Mucosa of descending colon (tissue), 3 donors: Measurements from ENCODE around the gene CPSF4. TPM values are rescaled to one million over a fixed set of nuclear protein-coding genes. Genes with fewer than 3 reads are reported as not detected.

Experiments used
- ATAC-seq: fragments of 200-7000 bp; cut with Tn5 transposase; one replicate; pipeline ENCODE4 v1.9.1; 2020; ENCODE audit warnings: mild to moderate bottlenecking, moderate library complexity
- DNase-seq, 3 donors: peaks; one replicate each; pipeline ENCODE4 v3.0.0-alpha.2; 2020
- H3K36me3 ChIP-seq: fragments of 200-600 bp; one replicate; pipeline ENCODE4 v1.8.0; 2021; ENCODE audit warnings: low read depth, mild to moderate bottlenecking
- H3K4me1 ChIP-seq: fragments of 200-600 bp; one replicate; pipeline ENCODE4 v1.8.0; 2021; ENCODE audit warnings: low read depth, mild to moderate bottlenecking
- H3K4me3 ChIP-seq: fragments of 200-600 bp; one replicate; pipeline ENCODE4 v1.8.0; 2021; ENCODE audit warnings: mild to moderate bottlenecking
- H3K9me3 ChIP-seq: fragments of 200-600 bp; one replicate; pipeline ENCODE4 v1.8.0; 2021; ENCODE audit warnings: mild to moderate bottlenecking
- CTCF ChIP-seq: fragments of 200-600 bp; IDR thresholded peaks from one replicate; pipeline ENCODE4 v1.8.0; 2022; ENCODE audit warnings: antibody characterized with exemption, mild to moderate bottlenecking
- intact Hi-C, 2 donors: fragments of 100-400 bp; cut with DNase I in 1 of 2; cut with micrococcal nuclease in 1 of 2; formaldehyde crosslinking; loops; one replicate each; pipeline versions ENCODE4 v1.11.0 to v1.11.1; 2022; cut with DNase I, micrococcal nuclease
- total RNA-seq, 3 donors: library from RNA; stranded (reverse); fragmentation: NEBNext Ultra II Directional in 2 of 3; extraction: Animal tissue kit (Norgen Biotek cat#: 25700) in 2 of 3; gene quantifications; one replicate each; pipeline versions ENCODE4 v1.2.1 to v1.2.4, GENCODE V29; 2021 to 2023
- donor health status: DM: no; HTN: no; CAD: no; lungs with moderate emphysema.
- donor health status: DM: no; HTN: no; CAD: no.
- donor health status: DM: no; HTN: yes; CAD: no.

The CPSF4 gene
- total RNA-seq, 3 donors from 2014 or later, result 23.2 to 33.5 (median 24.8) TPM

GRCh38 chr7:99393355-99394187, 45.2 kb upstream of the CPSF4 start:
- ATAC-seq, result peak; percentile 50
- Histone ChIP-seq H3K9me3 (no peaks in the 10 kb centered on the region), H3K4me1 (peaks cover 21% of the 10 kb centered on the region), H3K4me3 (no peak overlapping the region), H3K36me3 (no peaks in the 10 kb centered on the region)
- peak in 1 of 3 donors; percentile 76 for DNase-seq
- no peak for TF ChIP-seq CTCF
- intact Hi-C loops, result no loop called here

GRCh38 chr7:99394188-99394502, 44.6 kb upstream of the CPSF4 start:
- TF ChIP-seq CTCF, result no peak
- Histone ChIP-seq H3K4me3 (no peak overlapping the region), H3K36me3 (no peaks in the 10 kb centered on the region), H3K4me1 (peaks cover 21% of the 10 kb centered on the region), H3K9me3 (no peaks in the 10 kb centered on the region)
- no peak for DNase-seq
- intact Hi-C loops, result no loop called here
- ATAC-seq, result no peak

- Histone ChIP-seq H3K4me3 (no peak overlapping the region), H3K36me3 (no peaks in the 10 kb centered on the region), H3K9me3 (no peaks in the 10 kb centered on the region), H3K4me1 (peaks cover 21% of the 10 kb centered on the region)
- TF ChIP-seq CTCF, result no peak
- ATAC-seq, result no peak
- intact Hi-C loops, result no loop called here
- DNase-seq, result no peak
Measured at GRCh38 chr7:99395616-99396327, 43.0 kb upstream of the CPSF4 start.

GRCh38 chr7:99396418-99397296, 42.1 kb upstream of the CPSF4 start:
- ATAC-seq (no peak), DNase-seq (no peak)
- no peaks in the 10 kb centered on the region for H3K36me3 ChIP-seq
- H3K4me1 ChIP-seq, result peaks cover 21% of the 10 kb centered on the region
- no peak for TF ChIP-seq CTCF
- no peaks in the 10 kb centered on the region for H3K9me3 ChIP-seq
- H3K4me3 ChIP-seq, result no peak overlapping the region
- intact Hi-C loops, result no loop called here

GRCh38 chr7:99397297-99397983, 41.3 kb upstream of the CPSF4 start:
- Histone ChIP-seq H3K4me3 (no peak overlapping the region), H3K9me3 (no peaks in the 10 kb centered on the region), H3K36me3 (no peaks in the 10 kb centered on the region), H3K4me1 (peaks cover 13% of the 10 kb centered on the region)
- no peak for TF ChIP-seq CTCF
- ATAC-seq (no peak), DNase-seq (no peak)
- intact Hi-C loops, result no loop called here
